ENCODE measurements around the gene CLDND2.

The CLDND2 gene

GRCh38 chr19:51366389-51367254, 2.2 kb downstream of the CLDND2 start:
- peak overlapping the region; percentile 71 to 97 (median 79) for H3K4me3 ChIP-seq (ENCODE audit: control insufficient read depth in 1 of 7, extremely low read depth in 1 of 7, insufficient read depth in 4 of 7, low read depth in 2 of 7, low read length in 6 of 7)
- peak; percentile 95 to 97 (median 97) for DNase-seq
- H3K4me1 ChIP-seq (ENCODE audit: control extremely low read depth in 1 of 4, control insufficient read depth in 4 of 4, insufficient read depth in 4 of 4, low read length in 3 of 4), result peaks cover 0 to 73% (median 64%) of the 10 kb centered on the region in 4 experiments
- no peaks in the 10 kb centered on the region for H3K27me3 ChIP-seq (replicated peaks in 2 of 5; ENCODE audit: control insufficient read depth in 4 of 5, insufficient read depth in 5 of 5, low read length in 4 of 5)
- H3K36me3 ChIP-seq (ENCODE audit: control insufficient read depth in 4 of 4, insufficient read depth in 4 of 4, low read length in 3 of 4), result no peaks in the 10 kb centered on the region
- ChIA-PET CTCF (interaction anchor here (1.5 to 1.6 kb wide), 2 partner anchors 26 to 35 kb away, joined by 3 to 4 read pairs; no protein-coding TSS in a partner anchor), POLR2A (interaction anchor here (1.1 kb wide), 1 partner anchor 12 kb away, joined by 3 read pairs; no protein-coding TSS in a partner anchor)
- no peaks in the 10 kb centered on the region for H3K9me3 ChIP-seq (ENCODE audit: control extremely low read depth in 1 of 5, control insufficient read depth in 4 of 5, insufficient read depth in 2 of 5, low read depth in 1 of 5, low read length in 4 of 5)
- under 1% methylated on average over 43 of the region's 54 CpGs for WGBS (ENCODE audit: insufficient coverage)
- peak overlapping the region; percentile 55 to 89 for H3K27ac ChIP-seq (ENCODE audit: insufficient read depth in 1 of 2, low read depth in 1 of 2, low read length in 2 of 2, poor library complexity in 1 of 2, severe bottlenecking in 2 of 2)

DNA sequence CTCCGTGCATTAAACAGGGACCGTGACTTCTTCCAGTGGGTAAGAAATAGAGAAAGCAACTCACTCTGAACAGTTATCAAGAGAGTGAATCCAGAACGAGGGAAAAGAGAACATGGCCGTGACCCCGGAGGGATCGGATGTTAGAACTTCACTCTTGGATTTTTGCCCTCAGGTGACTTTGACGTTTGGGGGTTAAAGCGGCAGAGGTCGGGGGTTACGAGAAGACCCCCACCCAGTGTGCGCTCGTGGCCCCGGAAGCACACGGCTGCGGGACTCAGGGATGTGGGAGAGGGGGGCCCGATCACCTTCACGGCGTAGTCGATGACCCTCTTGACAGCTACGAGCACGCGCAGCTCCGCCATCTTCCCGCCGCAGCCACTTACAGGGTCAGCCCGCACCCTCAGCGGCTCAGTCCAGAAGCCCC, 2.8 kb downstream of the CLDND2 start, which contains the start of gene ETFB:
Gene ETFB, minus strand, starts transcription at position 424 of the 424 bp plus-strand sequence. Its CDS starts 62 bp downstream, at position 362.
- Histone ChIP-seq H3K27me3 (replicated peaks in 2 of 5; ENCODE audit: control insufficient read depth in 4 of 5, insufficient read depth in 5 of 5, low read length in 4 of 5) (no peaks in the 10 kb centered on the region), H3K4me3 (ENCODE audit: control insufficient read depth in 1 of 7, extremely low read depth in 1 of 7, insufficient read depth in 4 of 7, low read depth in 2 of 7, low read length in 6 of 7) (peak within 1 kb of the TSS; percentile 71 to 97 (median 85)), H3K4me1 (ENCODE audit: control extremely low read depth in 1 of 4, control insufficient read depth in 4 of 4, insufficient read depth in 4 of 4, low read length in 3 of 4) (peaks cover 0 to 67% (median 57%) of the 10 kb centered on the region in 4 experiments), H3K36me3 (ENCODE audit: control insufficient read depth in 4 of 4, insufficient read depth in 4 of 4, low read length in 3 of 4) (peaks cover 0 to 3% (median 0%) of the 10 kb centered on the region in 4 experiments), H3K9me3 (ENCODE audit: control extremely low read depth in 1 of 5, control insufficient read depth in 4 of 5, insufficient read depth in 2 of 5, low read depth in 1 of 5, low read length in 4 of 5) (no peaks in the 10 kb centered on the region), H3K27ac (ENCODE audit: insufficient read depth in 1 of 2, low read depth in 1 of 2, low read length in 2 of 2, poor library complexity in 1 of 2, severe bottlenecking in 2 of 2) (peak within 1 kb of the TSS; percentile 55 to 89)
- DNase-seq, result no peak
- POLR2A ChIA-PET, result interaction anchor here (1.0 to 1.1 kb wide), 2 partner anchors 11 to 26 kb away, joined by 3 to 5 read pairs; no protein-coding TSS in a partner anchor
- CTCF ChIA-PET, result interaction anchor here (0.9 to 1.6 kb wide), 5 partner anchors 22 to 52 kb away, joined by 3 to 5 read pairs (median 4); partner anchors contain the start of genes C19orf84, SIGLEC10 and VSIG10L
- under 1% methylated on average over 20 of the region's 27 CpGs for WGBS (ENCODE audit: insufficient coverage)

DNA sequence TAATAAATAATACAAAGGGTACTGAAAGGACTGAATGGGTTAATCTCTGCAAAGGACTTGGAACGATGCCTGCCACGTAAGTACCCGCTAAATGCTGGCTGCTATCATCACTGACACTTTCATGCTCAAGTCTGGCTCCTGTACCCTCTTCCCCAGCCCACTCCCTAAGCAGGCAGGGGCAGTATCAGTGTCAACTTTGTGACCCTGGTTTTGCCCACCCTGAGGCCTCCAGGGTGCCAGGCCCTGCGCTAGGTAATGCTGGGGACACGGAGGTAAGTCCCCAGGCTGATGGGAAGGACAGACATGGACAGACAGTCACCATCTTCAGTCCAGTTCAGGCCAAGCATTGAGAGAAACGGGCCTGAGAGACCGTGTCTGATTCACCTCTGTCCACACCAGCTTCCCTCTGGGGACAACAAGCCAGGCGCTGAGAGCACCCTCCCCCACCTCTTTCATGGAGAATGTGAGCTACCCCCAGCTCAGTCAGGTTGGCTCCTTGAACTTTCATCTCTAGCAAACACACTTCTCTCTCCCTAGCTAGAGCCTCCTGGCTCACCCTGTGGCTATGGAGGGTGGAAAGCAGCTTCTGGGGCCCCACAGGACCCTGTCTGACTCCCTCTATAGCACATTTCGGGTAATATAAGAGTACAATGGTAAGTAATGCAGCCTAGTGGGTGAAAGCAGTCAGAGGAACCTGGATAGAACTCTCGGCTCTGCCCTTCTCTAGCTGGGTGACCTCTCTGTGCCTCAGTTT, 3.4 kb downstream of the CLDND2 start:
- 44% methylated on average over 9 of the region's 10 CpGs for WGBS (ENCODE audit: insufficient coverage)
- Histone ChIP-seq H3K4me3 (ENCODE audit: control insufficient read depth in 1 of 7, extremely low read depth in 1 of 7, insufficient read depth in 4 of 7, low read depth in 2 of 7, low read length in 6 of 7) (peak overlapping the region; percentile 66 to 97 (median 85)), H3K27ac (ENCODE audit: insufficient read depth in 1 of 2, low read depth in 1 of 2, low read length in 2 of 2, poor library complexity in 1 of 2, severe bottlenecking in 2 of 2) (peak overlapping the region; percentile 55 to 89), H3K4me1 (ENCODE audit: control extremely low read depth in 1 of 4, control insufficient read depth in 4 of 4, insufficient read depth in 4 of 4, low read length in 3 of 4) (peaks cover 0 to 61% (median 54%) of the 10 kb centered on the region in 4 experiments), H3K36me3 (ENCODE audit: control insufficient read depth in 4 of 4, insufficient read depth in 4 of 4, low read length in 3 of 4) (peaks cover 0 to 3% (median 0%) of the 10 kb centered on the region in 4 experiments), H3K9me3 (ENCODE audit: control extremely low read depth in 1 of 5, control insufficient read depth in 4 of 5, insufficient read depth in 2 of 5, low read depth in 1 of 5, low read length in 4 of 5) (no peaks in the 10 kb centered on the region), H3K27me3 (replicated peaks in 2 of 5; ENCODE audit: control insufficient read depth in 4 of 5, insufficient read depth in 5 of 5, low read length in 4 of 5) (no peaks in the 10 kb centered on the region)
- peak in 2 of 3 donors; percentile 53 to 59 for DNase-seq
- ChIA-PET POLR2A (interaction anchor here (0.6 to 1.1 kb wide), 3 partner anchors 10 to 68 kb away, joined by 3 to 5 read pairs (median 3); no protein-coding TSS in a partner anchor), CTCF (interaction anchor here (0.9 to 1.6 kb wide), 6 partner anchors 22 to 53 kb away, joined by 3 to 5 read pairs (median 4); partner anchors contain the start of genes C19orf84, SIGLEC10 and VSIG10L)

DNA sequence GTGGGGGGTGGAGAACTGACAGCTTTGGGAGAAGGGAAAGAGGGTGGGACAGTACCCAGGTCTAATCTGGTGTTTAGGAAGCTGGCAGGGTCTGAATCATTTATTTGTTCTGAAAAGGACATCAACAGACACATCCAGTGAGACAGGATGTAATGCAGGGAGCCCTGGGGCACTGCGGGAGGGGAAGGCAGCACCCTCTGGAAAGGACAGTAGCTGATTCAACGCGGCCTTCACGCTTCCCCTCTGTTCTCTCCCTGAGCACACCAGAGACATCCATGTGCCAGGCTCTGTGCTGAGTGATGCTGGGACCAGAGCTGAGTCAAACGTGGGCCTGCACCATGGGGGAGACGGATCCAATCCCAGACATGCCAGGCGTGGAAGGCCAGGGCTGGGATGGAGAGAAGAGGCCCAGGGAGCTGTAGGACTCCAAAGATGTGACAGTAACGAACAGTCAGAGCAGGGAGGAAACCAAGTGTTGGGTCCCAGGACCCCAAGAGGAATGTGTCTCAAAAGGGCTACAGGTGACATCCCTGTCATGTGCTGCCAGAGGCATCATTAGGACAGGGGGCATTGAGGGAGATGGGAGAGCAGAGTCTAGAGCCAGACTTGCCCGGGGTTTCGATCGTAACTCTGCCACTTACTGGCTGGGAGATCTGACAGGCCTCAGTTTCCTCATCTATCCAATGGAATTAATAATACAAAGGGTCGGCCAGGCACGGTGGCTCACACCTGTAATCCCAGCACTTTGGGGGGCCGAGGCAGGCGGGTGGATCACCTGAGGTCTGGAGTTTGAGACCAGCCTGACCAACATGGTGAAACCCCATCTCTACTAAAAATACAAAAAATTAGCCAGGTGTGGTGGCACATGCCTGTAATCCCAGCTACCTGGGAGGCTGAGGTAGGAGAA, 4.3 kb downstream of the CLDND2 start:
- Histone ChIP-seq H3K36me3 (ENCODE audit: control insufficient read depth in 4 of 4, insufficient read depth in 4 of 4, low read length in 3 of 4) (peaks cover 0 to 3% (median under 1%) of the 10 kb centered on the region in 4 experiments), H3K27ac (ENCODE audit: insufficient read depth in 1 of 2, low read depth in 1 of 2, low read length in 2 of 2, poor library complexity in 1 of 2, severe bottlenecking in 2 of 2) (peak overlapping the region in 1 of 2 experiments; percentile 1), H3K4me3 (ENCODE audit: control insufficient read depth in 1 of 7, extremely low read depth in 1 of 7, insufficient read depth in 4 of 7, low read depth in 2 of 7, low read length in 6 of 7) (peak overlapping the region in 1 of 7 experiments; percentile 9), H3K9me3 (ENCODE audit: control extremely low read depth in 1 of 5, control insufficient read depth in 4 of 5, insufficient read depth in 2 of 5, low read depth in 1 of 5, low read length in 4 of 5) (no peaks in the 10 kb centered on the region), H3K27me3 (replicated peaks in 2 of 5; ENCODE audit: control insufficient read depth in 4 of 5, insufficient read depth in 5 of 5, low read length in 4 of 5) (no peaks in the 10 kb centered on the region), H3K4me1 (ENCODE audit: control extremely low read depth in 1 of 4, control insufficient read depth in 4 of 4, insufficient read depth in 4 of 4, low read length in 3 of 4) (peaks cover 0 to 57% (median 49%) of the 10 kb centered on the region in 4 experiments)
- ChIA-PET CTCF (interaction anchor here (1.1 to 1.7 kb wide), 3 partner anchors 11 to 30 kb away, joined by 3 read pairs; no protein-coding TSS in a partner anchor), POLR2A (no interaction called here)
- no peak for DNase-seq
- 87% methylated on average over 8 of the region's 15 CpGs for WGBS (ENCODE audit: insufficient coverage)

- ChIA-PET POLR2A (no interaction called here), CTCF (interaction anchor here (1.8 kb wide), 1 partner anchor 19 kb away, joined by 4 read pairs; the partner anchor contains the start of gene VSIG10L)
- WGBS (ENCODE audit: insufficient coverage), result 95% methylated on average over 13 of the region's 13 CpGs
- Histone ChIP-seq H3K27ac (ENCODE audit: insufficient read depth in 1 of 2, low read depth in 1 of 2, low read length in 2 of 2, poor library complexity in 1 of 2, severe bottlenecking in 2 of 2) (no peak overlapping the region), H3K9me3 (ENCODE audit: control extremely low read depth in 1 of 5, control insufficient read depth in 4 of 5, insufficient read depth in 2 of 5, low read depth in 1 of 5, low read length in 4 of 5) (no peaks in the 10 kb centered on the region), H3K27me3 (replicated peaks in 2 of 5; ENCODE audit: control insufficient read depth in 4 of 5, insufficient read depth in 5 of 5, low read length in 4 of 5) (no peaks in the 10 kb centered on the region), H3K4me3 (ENCODE audit: control insufficient read depth in 1 of 7, extremely low read depth in 1 of 7, insufficient read depth in 4 of 7, low read depth in 2 of 7, low read length in 6 of 7) (no peak overlapping the region), H3K4me1 (ENCODE audit: control extremely low read depth in 1 of 4, control insufficient read depth in 4 of 4, insufficient read depth in 4 of 4, low read length in 3 of 4) (peaks cover 0 to 34% (median 27%) of the 10 kb centered on the region in 4 experiments), H3K36me3 (ENCODE audit: control insufficient read depth in 4 of 4, insufficient read depth in 4 of 4, low read length in 3 of 4) (peaks cover 0 to 9% (median 2%) of the 10 kb centered on the region in 4 experiments)
- DNase-seq, result no peak
Observed at GRCh38 chr19:51361239-51361638, 7.6 kb downstream of the CLDND2 start.

- H3K36me3 ChIP-seq (ENCODE audit: control insufficient read depth in 4 of 4, insufficient read depth in 4 of 4, low read length in 3 of 4), result peaks cover 0 to 9% (median 3%) of the 10 kb centered on the region in 4 experiments
- DNase-seq, result no peak
- POLR2A ChIA-PET, result interaction anchor here (0.6 kb wide), 1 partner anchor 14 kb away, joined by 6 read pairs; no protein-coding TSS in a partner anchor
- H3K27me3 ChIP-seq (replicated peaks in 2 of 5; ENCODE audit: control insufficient read depth in 4 of 5, insufficient read depth in 5 of 5, low read length in 4 of 5), result no peaks in the 10 kb centered on the region
- no peaks in the 10 kb centered on the region for H3K9me3 ChIP-seq (ENCODE audit: control extremely low read depth in 1 of 5, control insufficient read depth in 4 of 5, insufficient read depth in 2 of 5, low read depth in 1 of 5, low read length in 4 of 5)
- no peak overlapping the region for H3K27ac ChIP-seq (ENCODE audit: insufficient read depth in 1 of 2, low read depth in 1 of 2, low read length in 2 of 2, poor library complexity in 1 of 2, severe bottlenecking in 2 of 2)
- 100% methylated on average over 2 of the region's 4 CpGs for WGBS (ENCODE audit: insufficient coverage)
- CTCF ChIA-PET, result interaction anchor here (1.3 kb wide), 1 partner anchor 40 kb away, joined by 3 read pairs; no protein-coding TSS in a partner anchor
- no peak overlapping the region for H3K4me3 ChIP-seq (ENCODE audit: control insufficient read depth in 1 of 7, extremely low read depth in 1 of 7, insufficient read depth in 4 of 7, low read depth in 2 of 7, low read length in 6 of 7)
- H3K4me1 ChIP-seq (ENCODE audit: control extremely low read depth in 1 of 4, control insufficient read depth in 4 of 4, insufficient read depth in 4 of 4, low read length in 3 of 4), result peaks cover 0 to 18% (median 16%) of the 10 kb centered on the region in 4 experiments
Observed at GRCh38 chr19:51359294-51359693, 9.5 kb downstream of the CLDND2 start.

Measured in common myeloid progenitor, CD34-positive (primary cell).